Left kidney (tissue), 2 donors: Measurements from ENCODE around the gene RPGRIP1L. TPM values are rescaled to one million over a fixed set of nuclear protein-coding genes. Genes with fewer than 3 reads are reported as not detected.

Experiments
- DNase-seq: peaks from one replicate; pipeline ENCODE4 v3.0.0-alpha.2; 2013
- polyA plus RNA-seq: library from polyadenylated mRNA; unstranded; fragments of 120-200 nt; gene quantifications from one replicate; pipeline ENCODE4 v1.2.1, GENCODE V29; 2013; ENCODE audit not compliant: insufficient read length

Gene RPGRIP1L
- polyA plus RNA-seq, 1 donor, result 22.2 TPM

GRCh38 chr16:53549970-53550690, 153.5 kb downstream of the RPGRIP1L start:
- DNase-seq, result peak; percentile 86

Other genes with a start within 250 kb of the RPGRIP1L start
- 53.3 TPM for gene AKTIP, start 200.7 kb downstream of the RPGRIP1L start, polyA plus RNA-seq
- 106 TPM for gene FTO, start 297 bp upstream of the RPGRIP1L start, polyA plus RNA-seq